SK-N-SH (cell line): ENCODE data around the gene IRF9. TPM values are rescaled to one million over a fixed set of nuclear protein-coding genes. Genes with fewer than 3 reads are reported as not detected.
"Not testable (repeated sequence)": the region's sequence is repeated elsewhere in the genome, so short reads cannot be mapped to it uniquely, and the experiment has no call there.

ENCODE experiments used
- CTCF ChIA-PET: fragments of 300-600, 350-600 bp; formaldehyde crosslinking; extraction: SDS; loops from one replicate; lab custom pipeline; 2021; lab: Yijun Ruan, JAX
- POLR2A ChIA-PET: fragments of 350-600 bp; sonication (Branson Sonifier 250); formaldehyde crosslinking; extraction: SDS; loops from one replicate; lab custom pipeline; 2020; ENCODE audit warnings: antibody characterized with exemption, inconsistent platforms; lab: Yijun Ruan, JAX
- DNase-seq: peaks from one replicate; pipeline ENCODE4 v3.0.0; 2012
- H2AFZ ChIP-seq: fragments of 200-600 bp; sonication (generic); 2 replicates; pipeline ENCODE4 v1.8.1; 2016; ENCODE audit warnings: antibody characterized with exemption, mild to moderate bottlenecking, low read depth
- H3F3A ChIP-seq: fragments of 200-600 bp; sonication (generic); replicated peaks from 2 replicates; pipeline ENCODE3; 2016; ENCODE audit warnings: antibody characterized with exemption, mild to moderate bottlenecking; ENCODE audit not compliant: insufficient read depth
- H3K27ac ChIP-seq, 2 experiments: fragments of 200-500 bp in 1 of 2; fragments of 200-600 bp in 1 of 2; sonication (Bioruptor generic) in 1 of 2; sonication (generic), shearing (Covaris generic) in 1 of 2; 2 replicates each; pipeline versions ENCODE4 v1.5.1 to v1.6.1; 2014 to 2016; ENCODE audit warnings: low read depth in 2 of 2, inconsistent platforms in 1 of 2, low read length in 1 of 2, mild to moderate bottlenecking in 1 of 2, mixed read lengths in 1 of 2
- H3K27me3 ChIP-seq: fragments of 200-600 bp; sonication (generic), shearing (Covaris generic); 2 replicates; pipeline ENCODE4 v1.6.1; 2016; ENCODE audit warnings: mixed run types; ENCODE audit not compliant: insufficient read depth
- H3K36me3 ChIP-seq, 2 experiments: fragments of 200-500 bp in 1 of 2; fragments of 200-600 bp in 1 of 2; sonication (Bioruptor generic) in 1 of 2; sonication (generic) in 1 of 2; replicated peaks in 1 of 2; 2 replicates each; pipeline versions ENCODE3 to v1.5.1; 2014 to 2016; ENCODE audit warnings: low read length in 1 of 2, mild to moderate bottlenecking in 1 of 2; ENCODE audit not compliant: insufficient read depth in 2 of 2, control insufficient read depth in 1 of 2
- H3K4me1 ChIP-seq, 2 experiments: fragments of 200-500 bp in 1 of 2; fragments of 200-600 bp in 1 of 2; sonication (Bioruptor generic) in 1 of 2; sonication (generic), shearing (Covaris generic) in 1 of 2; 2 replicates each; pipeline versions ENCODE4 v1.5.1 to v1.6.1; 2014 to 2016; ENCODE audit warnings: low read depth in 1 of 2, low read length in 1 of 2, mixed run types in 1 of 2; ENCODE audit not compliant: insufficient read depth in 2 of 2, control insufficient read depth in 1 of 2
- H3K4me2 ChIP-seq: fragments of 200-600 bp; sonication (generic), shearing (Covaris generic); 2 replicates; pipeline ENCODE4 v1.6.1; 2017; ENCODE audit warnings: mixed run types
- H3K4me3 ChIP-seq, 2 experiments: fragments of 200-500 bp in 1 of 2; fragments of 200-600 bp in 1 of 2; sonication (Bioruptor generic) in 1 of 2; sonication (generic), shearing (Covaris generic) in 1 of 2; 2 replicates each; pipeline versions ENCODE4 v1.5.1 to v1.8.1; 2014 to 2016; ENCODE audit warnings: low read depth in 2 of 2, inconsistent platforms in 1 of 2, low read length in 1 of 2, mild to moderate bottlenecking in 1 of 2, mixed read lengths in 1 of 2, moderate library complexity in 1 of 2
- H3K79me2 ChIP-seq: fragments of 200-600 bp; sonication (generic); 2 replicates; pipeline ENCODE4 v1.8.1; 2017; ENCODE audit warnings: mild to moderate bottlenecking; ENCODE audit not compliant: insufficient read depth
- H3K9ac ChIP-seq: fragments of 200-600 bp; sonication (generic); 2 replicates; pipeline ENCODE4 v1.6.1; 2017; ENCODE audit warnings: mixed run types
- H3K9me2 ChIP-seq: fragments of 200-600 bp; sonication (generic); 2 replicates; pipeline ENCODE4 v1.6.1; 2017; ENCODE audit warnings: mixed run types
- H3K9me3 ChIP-seq: fragments of 200-600 bp; sonication (generic); 2 replicates; pipeline ENCODE4 v1.6.1; 2017; ENCODE audit warnings: mixed run types, mild to moderate bottlenecking, moderate library complexity
- H4K20me1 ChIP-seq: fragments of 200-600 bp; sonication (generic); 2 replicates; pipeline ENCODE4 v1.6.1; 2017; ENCODE audit warnings: mild to moderate bottlenecking, mixed run types; ENCODE audit not compliant: insufficient read depth
- JUND ChIP-seq: IDR thresholded peaks from 2 replicates; pipeline ENCODE4 v1.4.0; 2012
- TAF1 ChIP-seq: IDR thresholded peaks from 2 replicates; pipeline ENCODE4 v1.6.1; 2012; ENCODE audit warnings: low read depth, mild to moderate bottlenecking, low read length, moderate library complexity, borderline replicate concordance
- TEAD4 ChIP-seq: IDR thresholded peaks from 2 replicates; pipeline ENCODE4 v1.4.0; 2012; ENCODE audit warnings: mild to moderate bottlenecking, borderline replicate concordance; ENCODE audit not compliant: insufficient read depth
- YY1 ChIP-seq: IDR thresholded peaks from 2 replicates; pipeline ENCODE4 v1.4.0; 2012; ENCODE audit warnings: low read depth, mild to moderate bottlenecking
- WGBS: methylation state at CpG from one replicate; pipeline ENCODE4 v1.1.6; 2017; ENCODE audit warnings: low lambda C conversion rate; 5-methylcytosine and 5-hydroxymethylcytosine counted together
- polyA plus RNA-seq, 3 experiments: library from polyadenylated mRNA; depleted of rRNA; stranded (reverse); fragments of >200 nt; gene quantifications; 2 replicates each; pipeline ENCODE4 v1.2.3, GENCODE V29; 2012
- TF ChIP-seq, protein P1 (sequence below): fragments of 150-350 bp; IDR thresholded peaks from 2 replicates; pipeline ENCODE4 v1.6.1; 2017; ENCODE audit warnings: antibody characterized with exemption, low read length, low read depth, borderline replicate concordance
- TF ChIP-seq, protein P2 (sequence below): IDR thresholded peaks from 2 replicates; pipeline ENCODE4; 2012

IRF9 gene
- polyA plus RNA-seq, 1 of the 3 experiments (the other 2 are of a cell fraction): 37.6 TPM

DNA sequence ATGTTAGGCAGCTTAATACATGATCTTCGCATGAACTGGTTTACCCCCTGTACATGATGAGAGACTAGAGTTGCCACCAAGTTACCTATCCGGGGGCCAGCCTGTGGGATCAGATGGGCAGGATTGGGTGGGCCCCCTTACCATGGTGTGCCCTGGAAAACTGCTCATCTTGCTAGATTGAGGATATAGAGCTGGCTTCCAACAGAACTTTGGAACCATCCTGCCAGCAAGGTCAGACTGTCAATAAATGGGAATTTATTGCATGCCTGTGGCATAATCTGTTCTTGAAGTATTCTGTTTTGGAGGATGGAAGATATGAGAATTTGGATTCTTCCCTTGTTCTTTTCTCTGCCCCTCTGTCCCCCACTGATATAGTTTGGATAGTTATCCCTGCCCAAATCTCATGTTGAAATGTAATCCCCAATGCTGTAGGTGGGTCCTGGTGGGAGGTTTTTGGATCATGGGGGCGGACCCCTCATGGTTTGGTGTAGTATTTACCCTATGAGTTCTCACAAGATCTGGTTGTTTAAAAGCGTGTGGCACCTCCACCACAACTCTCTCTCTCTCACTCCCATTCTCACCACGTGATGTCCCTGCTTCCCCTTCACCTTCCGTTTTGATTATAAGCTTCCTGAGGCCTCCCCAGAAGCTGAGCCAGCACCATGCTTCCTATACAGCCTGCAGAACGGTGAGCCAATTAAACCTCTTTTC lies 37.9 kb downstream of the IRF9 start:
- Histone ChIP-seq H4K20me1 (no peaks in the 10 kb centered on the region), H3K79me2 (peaks cover 65% of the 10 kb centered on the region), H3K27ac (no peak overlapping the region), H3K9ac (no peak overlapping the region), H3F3A (no peaks in the 10 kb centered on the region), H2AFZ (no peak overlapping the region), H3K4me2 (no peak overlapping the region; the same call in 1 of the 2 replicates), H3K9me3 (no peaks in the 10 kb centered on the region), H3K4me1 (peaks cover 11% of the 10 kb centered on the region in 2 experiments; a peak in 2 of 4 replicates), H3K9me2 (no peaks in the 10 kb centered on the region), H3K27me3 (no peaks in the 10 kb centered on the region), H3K4me3 (no peak overlapping the region), H3K36me3 (peaks cover 2 to 33% of the 10 kb centered on the region in 2 experiments)
- WGBS: 94% methylated on average over 7 of the region's 7 CpGs
- POLR2A ChIA-PET: interaction anchor here (1.6 kb wide), 1 partner anchor 14 kb away, joined by 5 read pairs; the partner anchor contains the start of gene CHMP4A
- no peak for DNase-seq
- TF ChIP-seq TAF1: no peak
- no peak for TF ChIP-seq YY1
- TF ChIP-seq JUND: no peak
- no peak for TF ChIP-seq TEAD4
- TF ChIP-seq, protein P1, sequence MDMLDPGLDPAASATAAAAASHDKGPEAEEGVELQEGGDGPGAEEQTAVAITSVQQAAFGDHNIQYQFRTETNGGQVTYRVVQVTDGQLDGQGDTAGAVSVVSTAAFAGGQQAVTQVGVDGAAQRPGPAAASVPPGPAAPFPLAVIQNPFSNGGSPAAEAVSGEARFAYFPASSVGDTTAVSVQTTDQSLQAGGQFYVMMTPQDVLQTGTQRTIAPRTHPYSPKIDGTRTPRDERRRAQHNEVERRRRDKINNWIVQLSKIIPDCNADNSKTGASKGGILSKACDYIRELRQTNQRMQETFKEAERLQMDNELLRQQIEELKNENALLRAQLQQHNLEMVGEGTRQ: no peak
- TF ChIP-seq, protein P2, sequence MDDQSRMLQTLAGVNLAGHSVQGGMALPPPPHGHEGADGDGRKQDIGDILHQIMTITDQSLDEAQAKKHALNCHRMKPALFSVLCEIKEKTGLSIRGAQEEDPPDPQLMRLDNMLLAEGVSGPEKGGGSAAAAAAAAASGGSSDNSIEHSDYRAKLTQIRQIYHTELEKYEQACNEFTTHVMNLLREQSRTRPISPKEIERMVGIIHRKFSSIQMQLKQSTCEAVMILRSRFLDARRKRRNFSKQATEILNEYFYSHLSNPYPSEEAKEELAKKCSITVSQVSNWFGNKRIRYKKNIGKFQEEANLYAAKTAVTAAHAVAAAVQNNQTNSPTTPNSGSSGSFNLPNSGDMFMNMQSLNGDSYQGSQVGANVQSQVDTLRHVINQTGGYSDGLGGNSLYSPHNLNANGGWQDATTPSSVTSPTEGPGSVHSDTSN: no peak
- CTCF ChIA-PET: interaction anchor here (0.6 to 1.8 kb wide), 3 partner anchors 9 to 17 kb away, joined by 3 to 4 read pairs (median 3); partner anchors contain the start of gene MDP1

DNA sequence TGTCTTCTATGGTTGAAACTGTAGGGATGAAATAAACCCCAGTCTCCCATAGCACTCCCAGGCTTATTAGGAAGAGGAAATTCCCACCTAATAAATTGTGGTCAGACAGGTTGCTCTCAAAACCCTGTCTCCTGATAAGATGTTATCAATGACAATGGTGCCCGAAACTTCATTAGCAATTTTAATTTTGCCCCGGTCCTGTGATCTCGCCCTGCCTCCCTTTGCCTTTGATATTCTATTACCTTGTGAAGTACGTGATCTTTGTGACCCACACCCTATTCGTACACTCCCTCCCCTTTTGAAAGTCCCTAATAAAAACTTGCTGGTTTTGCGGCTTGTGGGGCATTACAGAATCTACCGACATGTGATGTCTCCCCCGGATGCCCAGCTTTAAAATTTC lies 41.5 kb downstream of the IRF9 start:
- CTCF ChIA-PET: interaction anchor here (0.9 to 1.1 kb wide), 2 partner anchors 106 to 131 kb away, joined by 3 read pairs; partner anchors contain the start of gene CIDEB
- not testable (repeated sequence) for H3K27me3 ChIP-seq, H2AFZ ChIP-seq, H3K4me1 ChIP-seq, H3K9me3 ChIP-seq, H3F3A ChIP-seq, H3K4me2 ChIP-seq, H3K4me3 ChIP-seq, H3K9ac ChIP-seq, DNase-seq, H4K20me1 ChIP-seq, H3K27ac ChIP-seq, H3K9me2 ChIP-seq
- Histone ChIP-seq H3K36me3 (peaks cover 23 to 49% of the 10 kb centered on the region in 2 experiments), H3K79me2 (peaks cover 33% of the 10 kb centered on the region)
- 85% methylated on average over 8 of the region's 8 CpGs for WGBS
- POLR2A ChIA-PET: interaction anchor here (0.9 kb wide), 1 partner anchor 11 kb away, joined by 3 read pairs; the partner anchor contains the start of gene CHMP4A

DNA sequence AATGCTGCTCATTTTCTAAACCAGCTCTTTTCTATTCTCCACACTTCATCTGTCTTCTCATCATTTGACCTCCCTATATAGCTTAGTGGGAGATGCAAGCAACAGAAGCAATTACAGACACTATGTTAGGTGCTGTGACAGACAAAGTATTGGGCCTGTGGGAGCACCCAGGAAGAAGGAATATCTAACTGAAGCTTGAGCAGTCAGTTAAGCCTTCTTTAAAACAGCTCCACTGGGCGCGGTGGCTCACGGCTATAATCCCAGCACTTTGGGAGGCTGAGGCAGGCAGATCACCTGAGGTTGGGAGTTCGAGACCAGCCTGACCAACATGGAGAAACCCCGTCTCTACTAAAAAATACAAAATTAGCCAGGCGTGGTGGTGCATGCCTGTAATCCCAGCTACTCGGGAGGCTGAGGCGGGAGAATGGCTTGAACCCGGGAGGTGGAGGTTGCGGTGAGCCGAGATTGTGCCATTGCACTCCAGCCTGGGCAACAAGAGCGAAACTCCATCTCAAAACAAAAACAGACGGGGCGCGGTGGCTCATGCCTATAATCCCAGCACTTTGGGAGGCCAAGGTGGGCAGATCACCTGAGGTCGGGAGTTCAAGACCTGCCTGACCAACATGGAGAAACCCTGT lies 42.3 kb downstream of the IRF9 start:
- not testable (repeated sequence) for H3F3A ChIP-seq, H3K4me3 ChIP-seq, H3K4me2 ChIP-seq, H3K27me3 ChIP-seq, H2AFZ ChIP-seq, H4K20me1 ChIP-seq, H3K27ac ChIP-seq, H3K9me2 ChIP-seq, DNase-seq, H3K9me3 ChIP-seq, H3K9ac ChIP-seq, H3K4me1 ChIP-seq
- WGBS: 97% methylated on average over 16 of the region's 16 CpGs
- ChIA-PET CTCF (interaction anchor here (0.7 to 1.8 kb wide), 4 partner anchors 12 to 130 kb away, joined by 3 to 4 read pairs (median 3); partner anchors contain the start of genes CIDEB, IRF9 and MDP1), POLR2A (interaction anchor here (0.9 kb wide), 1 partner anchor 10 kb away, joined by 3 read pairs; the partner anchor contains the start of gene CHMP4A)
- peaks cover 27 to 56% of the 10 kb centered on the region in 2 experiments for H3K36me3 ChIP-seq
- H3K79me2 ChIP-seq: peaks cover 27% of the 10 kb centered on the region
